GM13977 (cell line): ENCODE measurements around the gene KREMEN1.

Source experiments
- DNase-seq: peaks from one replicate; pipeline ENCODE4 v3.0.0; 2012; ENCODE audit warnings: low spot score
- CTCF ChIP-seq: IDR thresholded peaks from 2 replicates; pipeline ENCODE4 v1.5.1; 2012; ENCODE audit warnings: mild to moderate bottlenecking, control low read depth; ENCODE audit not compliant: insufficient read depth; ENCODE audit errors: extremely low read depth, missing control alignments
- in situ Hi-C: fragments of 300-500 bp; cut with MboI; formaldehyde crosslinking; loops from one replicate; pipeline ENCODE4 v1.12.0; 2022; ENCODE audit warnings: low sequenced_read_pairs, low pct_unique_long_range_greater_than_20kb, mixed read lengths, inconsistent platforms; ENCODE audit not compliant: unreplicated experiment

Gene KREMEN1

DNA sequence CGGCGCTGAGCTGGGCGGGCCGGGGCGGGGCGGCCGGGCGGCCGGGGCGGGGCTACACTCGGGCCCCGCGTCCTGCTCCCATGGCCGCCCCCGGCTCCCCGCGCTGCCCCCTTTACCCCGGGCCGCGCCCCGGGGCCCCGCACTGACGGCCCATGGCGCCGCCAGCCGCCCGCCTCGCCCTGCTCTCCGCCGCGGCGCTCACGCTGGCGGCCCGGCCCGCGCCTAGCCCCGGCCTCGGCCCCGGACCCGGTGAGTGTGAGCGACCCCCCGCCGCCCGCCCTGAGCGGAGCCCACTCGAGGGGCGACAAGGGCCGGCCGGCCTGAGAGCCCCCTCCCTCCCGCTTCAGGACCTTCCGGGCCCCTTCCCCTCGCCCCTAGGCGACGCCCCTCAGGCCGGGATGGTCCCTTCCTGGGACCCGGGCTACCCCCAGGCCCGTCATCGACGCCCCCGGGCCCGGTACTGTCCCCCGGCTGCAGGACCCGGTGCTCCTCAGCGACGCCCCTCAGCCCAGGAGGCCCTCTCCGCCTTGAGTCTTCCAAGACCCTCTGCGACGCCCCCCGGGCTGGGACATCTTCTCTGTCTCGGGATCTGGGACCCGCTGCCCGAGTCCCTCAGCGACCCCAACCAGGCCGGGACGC is at the start of gene KREMEN1:
KREMEN1 (plus strand) TSS at position 57 of the 639 bp plus-strand sequence; CDS start at position 153, 96 bp downstream.
- no peak for DNase-seq
- in situ Hi-C loops: no loop called here
- no peak for TF ChIP-seq CTCF

DNA sequence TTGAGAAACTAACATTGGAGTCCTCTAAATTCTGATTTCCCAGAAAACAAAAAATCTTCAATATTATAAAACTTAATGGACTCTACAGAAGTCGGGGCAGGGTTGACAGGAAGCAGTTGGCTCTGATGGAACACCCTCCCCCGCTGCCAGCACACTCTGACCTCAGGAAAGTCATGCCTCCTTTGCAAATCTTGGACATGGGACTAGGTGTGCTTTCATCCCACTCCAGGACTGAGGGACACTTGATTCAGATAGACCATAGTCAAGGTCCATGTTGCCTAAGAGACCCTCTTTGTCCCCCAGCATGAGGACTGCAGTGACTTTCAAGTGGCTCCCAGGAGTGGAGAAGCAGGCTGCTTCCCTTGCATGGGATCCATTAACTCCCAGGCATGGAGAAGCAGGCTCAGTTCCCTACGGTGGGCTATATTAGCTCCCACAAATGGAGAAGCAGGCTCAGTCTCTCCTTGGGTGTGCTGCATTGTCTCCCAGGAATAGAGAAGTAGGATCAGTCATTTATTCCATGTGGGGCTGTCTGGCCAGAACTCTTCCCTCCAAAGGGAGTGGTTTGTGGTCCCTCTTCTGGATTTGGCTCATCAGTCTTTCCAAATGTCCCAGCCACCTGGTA is 49.6 kb upstream of the KREMEN1 start:
- in situ Hi-C loops: no loop called here
- no peak for TF ChIP-seq CTCF
- DNase-seq: no peak

DNA sequence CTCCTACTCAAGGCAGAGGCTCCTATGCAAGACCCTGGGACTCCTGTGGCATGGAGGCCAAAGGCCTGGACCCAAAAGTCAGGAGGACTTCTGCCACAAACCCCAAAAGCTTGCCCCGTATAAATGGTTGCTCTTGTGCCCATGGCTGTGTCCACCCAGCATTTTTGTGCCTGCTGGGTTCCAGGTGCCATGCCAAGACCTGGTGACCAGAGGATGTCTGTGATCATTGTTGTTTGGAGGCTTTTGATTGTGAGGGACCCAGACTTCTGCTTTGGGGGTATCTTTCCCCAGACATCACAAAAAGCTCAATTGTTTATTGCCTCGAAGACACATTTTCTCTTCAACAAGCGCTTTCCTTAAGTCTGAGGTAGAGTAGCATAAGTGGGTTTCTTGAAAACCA is 46.3 kb upstream of the KREMEN1 start:
- no peak for DNase-seq
- in situ Hi-C loops: loop anchor here (25.0 kb wide), 1 partner anchor 211 kb away; no protein-coding TSS in a partner anchor
- no peak for TF ChIP-seq CTCF

- no peak for TF ChIP-seq CTCF
- no peak for DNase-seq
- in situ Hi-C loops: loop anchor here (25.0 kb wide), 1 partner anchor 209 kb away; no protein-coding TSS in a partner anchor
These were observed 44.4 kb upstream of the KREMEN1 start for GRCh38 chr22:29028468-29028867.

DNA sequence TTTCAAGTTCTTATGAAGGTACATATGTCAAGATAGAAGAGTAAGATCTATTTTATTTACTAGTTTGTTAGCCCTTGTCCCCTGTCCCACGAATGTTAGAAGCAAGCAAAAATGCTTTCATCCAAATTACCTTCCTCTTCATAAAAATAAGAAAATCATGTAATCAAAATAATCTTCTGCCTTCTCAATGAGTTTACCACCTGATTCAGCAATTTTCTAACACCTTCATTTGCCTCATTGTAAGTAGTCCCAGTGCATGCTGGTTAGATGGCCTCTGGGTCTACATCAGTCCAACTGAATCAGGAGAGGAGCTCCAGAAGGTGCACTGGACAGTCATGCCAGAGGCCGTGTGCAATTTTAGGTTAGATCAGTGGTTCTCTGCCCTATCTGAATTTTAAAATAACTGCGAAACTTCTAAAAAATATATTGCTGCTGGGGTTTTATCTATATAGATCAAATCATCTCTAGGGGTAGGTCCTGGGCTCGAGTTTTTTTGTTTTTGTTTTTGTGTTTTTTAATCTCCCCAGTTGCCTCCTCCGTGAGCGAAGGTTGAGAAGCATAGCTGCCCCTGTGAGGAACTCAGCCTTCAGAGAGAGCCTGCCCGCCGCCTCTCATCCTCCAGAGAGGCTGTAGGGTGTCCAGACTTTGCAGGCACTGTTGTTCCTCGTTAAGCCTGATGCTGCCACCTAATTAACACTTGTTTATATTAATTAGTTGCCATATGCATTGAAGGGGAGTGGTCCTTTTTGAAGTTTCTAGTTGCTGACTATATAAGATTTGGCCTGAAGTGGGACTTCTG is 43.4 kb upstream of the KREMEN1 start:
- in situ Hi-C loops: loop anchor here (25.0 kb wide), 1 partner anchor 208 kb away; no protein-coding TSS in a partner anchor
- DNase-seq: no peak
- no peak for TF ChIP-seq CTCF

- TF ChIP-seq CTCF: no peak
- in situ Hi-C loops: loop anchor here (25.0 kb wide), 1 partner anchor 207 kb away; no protein-coding TSS in a partner anchor
- no peak for DNase-seq
These were observed 42.7 kb upstream of the KREMEN1 start for GRCh38 chr22:29030016-29030617.
